Osteoblast (primary cell): Measurements from ENCODE around the gene SELENOO. TPM values are rescaled to one million over a fixed set of nuclear protein-coding genes. Genes with fewer than 3 reads are reported as not detected.

Experiments
- DNase-seq: peaks from one replicate; pipeline ENCODE4 v3.0.0; 2011; ENCODE audit warnings: low spot score, mixed read lengths; ENCODE audit not compliant: insufficient read length; ENCODE audit errors: missing footprints
- H2AFZ ChIP-seq: 2 replicates; pipeline ENCODE4 v1.6.0; 2011; ENCODE audit warnings: mild to moderate bottlenecking, low read length
- H3K27ac ChIP-seq: 2 replicates; pipeline ENCODE4 v1.5.1; 2011; ENCODE audit warnings: mild to moderate bottlenecking, low read depth, low read length, moderate library complexity
- H3K27me3 ChIP-seq: 2 replicates; pipeline ENCODE4 v1.6.0; 2012; ENCODE audit warnings: mild to moderate bottlenecking, control low read depth, inconsistent platforms, low read length, moderate library complexity; ENCODE audit not compliant: insufficient read depth
- H3K36me3 ChIP-seq: 2 replicates; pipeline ENCODE4 v1.5.1; 2011; ENCODE audit warnings: mild to moderate bottlenecking, low read length, control low read depth, moderate library complexity; ENCODE audit not compliant: insufficient read depth
- H3K4me1 ChIP-seq: 2 replicates; pipeline ENCODE4 v1.5.1; 2011; ENCODE audit warnings: mild to moderate bottlenecking, low read length, control low read depth, moderate library complexity; ENCODE audit not compliant: insufficient read depth
- H3K4me2 ChIP-seq: 2 replicates; pipeline ENCODE4 v1.6.0; 2011; ENCODE audit warnings: mild to moderate bottlenecking, low read length; ENCODE audit not compliant: insufficient read depth
- H3K4me3 ChIP-seq: fragments of 200-600 bp; sonication (generic); 3 replicates; pipeline ENCODE4 v1.5.1; 2012; ENCODE audit warnings: mild to moderate bottlenecking, low read length, inconsistent platforms; ENCODE audit not compliant: insufficient read depth
- H3K79me2 ChIP-seq: 2 replicates; pipeline ENCODE4 v1.6.0; 2012; ENCODE audit warnings: mild to moderate bottlenecking, low read length, control low read depth, inconsistent platforms; ENCODE audit not compliant: insufficient read depth
- H3K9me3 ChIP-seq: 2 replicates; pipeline ENCODE4 v1.5.1; 2011; ENCODE audit warnings: low read depth, low read length, control low read depth
- H4K20me1 ChIP-seq: 2 replicates; pipeline ENCODE4 v1.6.0; 2012; ENCODE audit warnings: mild to moderate bottlenecking, low read length, control low read depth; ENCODE audit not compliant: insufficient read depth
- CTCF ChIP-seq: IDR thresholded peaks from 2 replicates; pipeline ENCODE4 v1.5.1; 2011; ENCODE audit warnings: mild to moderate bottlenecking, low read depth, low read length, moderate library complexity; ENCODE audit errors: extremely low read depth
- total RNA-seq: library from RNA; depleted of rRNA; stranded (reverse); fragments of >200 nt; gene quantifications from 2 replicates; pipeline ENCODE4 v1.2.3, GENCODE V29; 2012

Gene SELENOO
- total RNA-seq, 1 donor, result 15.6 TPM

- Histone ChIP-seq H3K4me3 (no peak overlapping the region), H3K9me3 (no peaks in the 10 kb centered on the region), H3K27me3 (no peaks in the 10 kb centered on the region), H3K4me2 (no peak overlapping the region), H3K4me1 (peaks cover 6% of the 10 kb centered on the region), H3K36me3 (peaks cover 40% of the 10 kb centered on the region), H2AFZ (no peak overlapping the region), H3K27ac (no peak overlapping the region), H3K79me2 (peaks cover 54% of the 10 kb centered on the region), H4K20me1 (peaks cover 43% of the 10 kb centered on the region)
- no peak for DNase-seq
- TF ChIP-seq CTCF, result no peak
Observed at GRCh38 chr22:50205781-50206569, 5.2 kb downstream of the SELENOO start.

GRCh38 chr22:50206599-50206998 lies 5.8 kb downstream of the SELENOO start:
- Histone ChIP-seq H3K36me3 (peaks cover 44% of the 10 kb centered on the region), H3K27ac (no peak overlapping the region), H3K9me3 (no peaks in the 10 kb centered on the region), H4K20me1 (peaks cover 42% of the 10 kb centered on the region), H3K4me2 (no peak overlapping the region), H3K4me1 (peaks cover 6% of the 10 kb centered on the region), H3K79me2 (peaks cover 54% of the 10 kb centered on the region), H3K27me3 (no peaks in the 10 kb centered on the region), H3K4me3 (no peak overlapping the region), H2AFZ (no peak overlapping the region)
- peak; percentile 95 for DNase-seq
- peak; percentile 41 for TF ChIP-seq CTCF

GRCh38 chr22:50207383-50208140 lies 6.8 kb downstream of the SELENOO start:
- H3K4me1 ChIP-seq, result no peaks in the 10 kb centered on the region
- H3K79me2 ChIP-seq, result peaks cover 51% of the 10 kb centered on the region
- H2AFZ ChIP-seq, result no peak overlapping the region
- TF ChIP-seq CTCF, result no peak
- no peak overlapping the region for H3K4me2 ChIP-seq
- H3K27me3 ChIP-seq, result no peaks in the 10 kb centered on the region
- H3K9me3 ChIP-seq, result no peaks in the 10 kb centered on the region
- H3K27ac ChIP-seq, result no peak overlapping the region
- no peak overlapping the region for H3K4me3 ChIP-seq
- peaks cover 52% of the 10 kb centered on the region for H3K36me3 ChIP-seq
- DNase-seq, result peak; percentile 92
- H4K20me1 ChIP-seq, result peaks cover 36% of the 10 kb centered on the region

- Histone ChIP-seq H3K4me1 (no peaks in the 10 kb centered on the region), H3K4me2 (no peak overlapping the region), H3K27me3 (no peaks in the 10 kb centered on the region), H3K27ac (no peak overlapping the region), H3K4me3 (no peak overlapping the region), H3K36me3 (peaks cover 52% of the 10 kb centered on the region), H3K79me2 (peaks cover 52% of the 10 kb centered on the region), H3K9me3 (no peaks in the 10 kb centered on the region), H2AFZ (no peak overlapping the region), H4K20me1 (peaks cover 41% of the 10 kb centered on the region)
- no peak for TF ChIP-seq CTCF
- DNase-seq, result no peak
Observed at GRCh38 chr22:50208430-50208938, 7.7 kb downstream of the SELENOO start.
